Midbrain (tissue), 1 donor: ENCODE measurements around the gene ADAT2.
A peak's percentile ranks its signal among the peaks of the same experiment; 100 is the strongest.
"Not testable (repeated sequence)": the region's sequence is repeated elsewhere in the genome, so short reads cannot be mapped to it uniquely, and the experiment has no call there.

Experiments used
- DNase-seq: peaks from one replicate; lab custom pipeline; 2025; lab: John Stamatoyannopoulos, UW

ADAT2 gene

DNA sequence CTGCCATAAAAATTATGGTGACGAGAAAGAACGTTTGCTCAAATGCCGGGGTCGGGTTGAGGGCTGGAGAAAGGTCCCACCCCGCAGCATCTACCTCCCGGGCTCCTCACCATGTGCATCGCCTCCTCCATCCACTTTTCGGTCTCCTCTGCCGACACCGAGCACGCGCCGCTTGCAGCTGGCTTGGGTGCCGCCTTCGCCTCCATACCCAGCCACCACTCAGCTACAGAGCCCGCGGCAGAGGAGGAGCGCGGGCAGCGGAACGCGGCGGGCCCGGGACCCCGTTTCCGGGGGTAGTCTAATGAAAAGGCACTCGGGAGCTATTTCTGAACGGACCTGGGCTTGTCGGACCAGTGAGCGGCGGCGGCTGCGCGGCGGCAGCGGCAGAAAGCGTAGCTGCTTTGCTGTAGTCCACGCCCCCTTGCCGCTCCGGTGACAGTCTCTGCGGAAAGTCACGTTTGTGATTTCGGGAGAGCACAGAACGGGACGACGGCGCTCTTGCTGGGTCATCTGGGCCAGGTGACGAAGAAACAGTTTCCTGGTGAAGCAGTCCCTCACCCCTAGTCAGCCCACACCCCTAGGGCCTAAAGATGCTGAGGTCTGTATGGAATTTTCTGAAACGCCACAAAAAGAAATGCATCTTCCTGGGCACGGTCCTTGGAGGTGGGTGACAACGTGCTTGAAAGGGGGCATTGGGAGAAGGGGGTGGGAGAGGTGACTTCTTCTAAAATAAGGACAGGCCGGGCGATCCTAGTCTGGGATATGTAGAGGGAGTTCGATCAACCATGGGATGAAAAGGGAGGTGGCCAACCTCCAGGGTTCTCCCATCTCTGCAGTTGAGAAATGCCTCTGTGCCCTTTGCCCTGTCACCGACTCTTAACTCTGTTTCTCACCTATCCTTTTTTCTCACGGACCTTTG, at the start of gene ADAT2, which contains the start of gene PEX3:
TSS of gene ADAT2 (minus strand) at position 243 of the 919 bp plus-strand sequence. CDS start at position 206, 37 bp downstream.
TSS of gene PEX3 (plus strand) at position 353 of the 919 bp plus-strand sequence. CDS start at position 591, 238 bp downstream.
- DNase-seq = peak; percentile 94

DNA sequence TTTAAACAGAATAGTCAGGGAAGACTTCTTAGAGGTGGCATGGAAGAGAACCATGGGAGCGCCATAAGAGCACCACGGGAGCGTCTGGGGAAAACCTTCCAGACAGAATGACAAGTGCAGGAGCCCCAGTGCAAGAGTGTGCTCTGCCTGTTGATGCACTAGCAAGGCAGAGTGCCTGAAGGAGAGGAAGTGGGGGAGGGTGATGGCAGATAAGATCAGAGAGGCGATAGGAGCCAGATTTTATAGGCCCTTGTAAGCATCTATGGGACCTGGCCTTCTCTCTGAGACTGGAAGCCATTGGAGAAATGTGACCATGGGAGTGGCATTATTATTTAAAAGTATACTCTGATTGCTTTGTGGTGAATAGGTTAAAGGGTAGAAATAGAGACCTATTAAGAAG, 47.9 kb upstream of the ADAT2 start:
- DNase-seq = no peak

DNA sequence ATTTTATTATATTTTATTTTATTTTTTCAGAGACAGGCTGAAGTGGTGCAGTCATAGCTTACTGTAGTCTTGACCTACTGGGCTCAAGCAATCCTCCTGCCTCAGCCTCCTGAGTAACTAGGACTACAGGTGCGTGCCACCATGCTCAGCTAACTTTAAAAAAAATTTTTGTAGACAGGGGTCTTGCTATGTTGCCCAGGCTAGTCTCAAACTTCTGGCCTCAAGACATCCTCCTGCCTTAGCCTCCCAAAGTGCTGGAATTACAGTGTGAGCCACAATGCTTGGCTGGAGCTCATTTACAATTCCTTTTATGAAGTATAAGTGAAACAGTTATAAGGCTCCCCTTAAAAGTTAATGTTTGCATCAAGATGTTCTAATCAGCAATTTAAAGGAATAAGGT, 46.5 kb upstream of the ADAT2 start:
- no peak for DNase-seq

- no peak for DNase-seq
These were observed 40.3 kb upstream of the ADAT2 start for GRCh38 chr6:143490775-143491174.

- no peak for DNase-seq
These were observed 39.7 kb upstream of the ADAT2 start for GRCh38 chr6:143490244-143490643.

DNA sequence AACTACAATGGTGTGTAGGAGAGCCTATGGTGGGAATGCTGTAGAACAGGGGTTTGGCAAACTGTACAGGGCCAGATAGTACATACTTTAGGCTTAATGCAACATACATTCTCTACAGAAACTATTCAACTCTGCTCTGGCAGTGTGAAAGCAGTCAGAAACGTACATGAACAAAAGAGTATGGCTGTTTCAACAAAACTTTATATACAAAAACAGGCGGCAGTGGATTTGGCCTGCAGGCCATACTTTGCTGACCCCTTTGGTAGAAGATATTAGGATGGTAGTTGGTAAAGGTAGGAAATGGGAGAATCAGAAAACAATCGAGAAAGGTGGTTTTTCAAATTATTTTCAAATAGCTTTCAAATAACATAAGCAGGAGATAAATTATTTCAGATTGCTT, 36.3 kb upstream of the ADAT2 start:
- no peak for DNase-seq

GRCh38 chr6:143485967-143486366, 35.5 kb upstream of the ADAT2 start:
- DNase-seq = no peak

- DNase-seq = no peak
These were observed 32.1 kb upstream of the ADAT2 start for GRCh38 chr6:143482593-143482992.

- DNase-seq = no peak
These were observed 28.1 kb upstream of the ADAT2 start for GRCh38 chr6:143478479-143479062.

GRCh38 chr6:143476545-143476944, 26.1 kb upstream of the ADAT2 start:
- no peak for DNase-seq

GRCh38 chr6:143471822-143472221, 21.3 kb upstream of the ADAT2 start:
- DNase-seq = no peak

- DNase-seq = not testable (repeated sequence)
These were observed 18.3 kb upstream of the ADAT2 start for GRCh38 chr6:143468823-143469222.

DNA sequence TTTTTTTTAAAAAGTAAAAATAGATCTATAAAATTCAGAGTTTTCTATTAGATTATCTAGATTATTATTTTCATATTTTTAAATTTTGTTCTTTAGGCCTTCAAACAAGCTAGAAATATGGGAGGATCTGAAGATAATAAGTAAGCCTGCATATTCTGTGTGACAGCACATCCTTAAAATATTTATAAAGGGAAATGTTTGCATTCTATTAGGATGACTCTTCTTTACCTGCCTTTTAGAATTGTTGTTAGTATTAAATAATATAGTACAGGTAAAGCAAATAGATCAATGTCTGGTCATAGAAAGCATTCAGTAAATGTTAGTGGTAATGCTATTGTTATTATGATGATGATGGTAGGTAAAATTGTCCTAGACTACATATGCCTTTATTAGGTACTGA, 17.5 kb upstream of the ADAT2 start:
- DNase-seq = no peak

GRCh38 chr6:143465546-143465945, 15.1 kb upstream of the ADAT2 start:
- no peak for DNase-seq

DNA sequence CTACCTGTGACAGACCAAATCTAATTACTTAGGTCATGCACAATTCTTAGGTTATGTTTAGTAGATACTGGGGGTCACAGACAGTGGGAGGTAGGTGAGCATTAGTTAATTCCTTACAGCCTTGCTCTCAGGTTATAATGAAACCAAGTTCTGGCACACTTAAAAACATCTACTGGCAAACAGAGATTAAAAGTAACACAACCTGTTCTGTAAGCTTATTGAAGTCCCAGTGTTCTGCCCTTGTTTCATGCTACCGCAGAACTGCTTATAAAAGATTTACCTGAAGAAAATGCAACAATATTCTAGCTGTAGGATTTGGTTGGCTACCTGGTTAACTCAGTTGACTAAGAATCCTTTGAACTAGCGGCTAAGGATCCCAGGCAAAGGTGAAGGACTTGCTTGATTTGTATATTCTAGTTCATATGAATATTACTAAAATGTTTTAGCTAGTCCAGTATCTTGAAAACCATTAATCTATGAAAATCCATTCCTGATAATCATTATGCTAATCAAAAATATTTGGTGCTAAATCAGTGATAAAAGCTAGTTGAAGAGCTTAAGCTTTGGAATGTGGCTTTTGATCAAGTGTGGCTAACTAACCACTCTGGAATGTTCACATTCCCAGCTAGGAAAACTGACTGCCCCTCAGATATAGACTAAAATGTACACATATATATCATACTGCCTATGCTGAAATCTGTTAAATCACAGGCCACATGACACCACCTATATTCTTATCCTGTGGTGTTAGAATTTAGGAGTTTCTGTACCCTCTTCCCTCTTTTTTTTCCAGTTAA, 7.3 kb upstream of the ADAT2 start:
- no peak for DNase-seq

DNA sequence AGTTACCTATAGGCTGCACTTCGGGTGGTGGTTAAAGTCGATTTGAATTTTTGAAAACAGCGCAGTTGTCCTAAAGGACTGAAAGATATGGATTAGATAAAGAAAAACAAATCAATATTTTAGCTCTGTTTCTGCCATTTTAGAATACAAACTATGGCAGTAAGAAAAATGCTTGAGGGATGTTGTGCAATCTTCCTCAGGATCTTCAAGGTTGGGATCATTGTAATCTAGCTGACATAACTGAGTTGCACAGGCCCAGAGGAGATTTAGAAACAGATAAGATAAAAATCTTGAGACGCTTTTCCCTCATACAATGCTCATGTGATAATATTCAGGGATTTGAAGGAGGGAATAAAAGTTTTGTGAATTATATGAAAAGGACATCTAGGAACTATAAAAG, 1.0 kb upstream of the ADAT2 start:
- no peak for DNase-seq

GRCh38 chr6:143449714-143450452, 612 bp downstream of the ADAT2 start:
- DNase-seq = no peak

DNA sequence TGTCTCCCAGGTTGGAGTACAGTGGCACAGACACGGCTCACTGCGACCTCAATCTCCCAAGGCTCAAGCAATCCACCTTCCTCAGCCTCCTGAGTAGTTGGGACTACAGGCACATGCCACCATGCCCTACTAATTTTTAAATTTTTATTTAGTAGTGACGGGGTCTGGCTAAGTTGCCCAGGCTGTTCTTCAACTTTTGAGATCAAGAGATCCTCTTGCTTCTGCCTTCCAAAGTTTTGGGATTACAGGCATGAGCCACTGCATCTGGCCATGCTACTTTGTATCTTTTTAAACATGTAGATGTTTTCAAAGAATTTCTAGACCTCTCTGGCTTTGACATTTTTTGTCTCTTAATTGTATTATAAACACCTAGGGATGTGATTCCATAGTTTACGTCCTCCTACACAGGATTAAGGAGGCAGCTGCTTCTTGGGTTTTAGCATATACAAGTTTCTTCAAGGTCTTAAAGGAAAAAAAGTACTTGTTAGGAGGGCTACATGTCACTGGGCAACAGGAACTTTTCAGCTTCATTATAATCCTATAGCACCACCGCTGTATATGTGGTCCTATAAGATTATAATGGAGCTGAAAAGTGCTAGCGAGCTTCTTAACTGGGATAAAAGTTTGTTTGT, 1.3 kb downstream of the ADAT2 start:
- no peak for DNase-seq

DNA sequence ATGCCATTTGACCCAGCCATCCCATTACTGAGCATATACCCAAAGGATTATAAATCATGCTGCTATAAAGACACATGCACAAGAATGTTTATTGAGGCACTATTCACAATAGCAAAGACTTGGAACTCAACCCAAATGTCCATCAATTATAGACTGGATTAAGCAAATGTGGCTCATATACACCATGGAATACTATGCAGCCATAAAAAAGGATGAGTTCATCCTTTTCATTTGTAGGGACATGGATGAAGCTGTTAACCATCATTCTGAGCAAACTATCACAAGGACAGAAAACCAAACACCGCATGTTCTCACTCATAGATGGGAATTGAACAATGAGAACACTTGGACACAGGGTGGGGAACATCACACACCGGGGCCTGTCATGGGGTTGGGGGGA, 2.6 kb downstream of the ADAT2 start:
- DNase-seq = not testable (repeated sequence)

- no peak for DNase-seq
These were observed 7.4 kb downstream of the ADAT2 start for GRCh38 chr6:143443096-143443495.
